Psoas muscle (tissue), 8 donors: ENCODE data around the gene EIF2B1. TPM values are rescaled to one million over a fixed set of nuclear protein-coding genes. Genes with fewer than 3 reads are reported as not detected.

Experiments used
- ATAC-seq, 4 donors: fragments of 200-7000 bp; cut with Tn5 transposase; one replicate each; pipeline ENCODE4 v1.9.1; 2020; ENCODE audit warnings: moderate library complexity in 3 of 4, mild to moderate bottlenecking in 2 of 4
- DNase-seq, 2 donors: peaks; one replicate each; pipeline ENCODE4 v3.0.0-alpha.2; 2020
- H3K27ac ChIP-seq: fragments of 200-600 bp; one replicate; pipeline ENCODE4 v1.8.0; 2022
- H3K27me3 ChIP-seq, 3 donors: fragments of 200-600 bp in 1 of 3; one replicate each; pipeline versions ENCODE4 v1.6.1 to v1.8.0; 2013 to 2022; ENCODE audit warnings: low read length in 2 of 3, mild to moderate bottlenecking in 2 of 3, moderate library complexity in 1 of 3; ENCODE audit not compliant: insufficient read depth in 3 of 3
- H3K36me3 ChIP-seq, 2 donors: fragments of 200-600 bp in 1 of 2; one replicate each; pipeline versions ENCODE4 v1.6.1 to v1.8.0; 2013 to 2022; ENCODE audit warnings: low read depth in 1 of 2, mild to moderate bottlenecking in 1 of 2, moderate library complexity in 1 of 2; ENCODE audit not compliant: insufficient read depth in 1 of 2
- H3K4me1 ChIP-seq: fragments of 200-600 bp; one replicate; pipeline ENCODE4 v1.8.0; 2022
- H3K4me3 ChIP-seq: fragments of 200-600 bp; one replicate; pipeline ENCODE4 v1.8.0; 2022; ENCODE audit warnings: mild to moderate bottlenecking
- H3K9me3 ChIP-seq: fragments of 200-600 bp; one replicate; pipeline ENCODE4 v1.8.0; 2022
- CTCF ChIP-seq: fragments of 200-600 bp; IDR thresholded peaks from one replicate; pipeline ENCODE4 v1.8.0; 2022; ENCODE audit warnings: antibody characterized with exemption
- WGBS, 3 donors: extraction: QIAGEN DNeasy Blood & Tissue Kit; methylation state at CpG; one replicate each; pipeline versions ENCODE4 v1.1.6 to v1.1.7; 2013; 5-methylcytosine and 5-hydroxymethylcytosine counted together
- intact Hi-C, 2 donors: fragments of 100-400 bp; cut with DNase I; formaldehyde crosslinking; loops; one replicate each; pipeline versions ENCODE4 v1.11.0 to v1.14.2; 2022
- polyA plus RNA-seq, 3 donors: library from polyadenylated mRNA; stranded (reverse); fragments of 200-250 nt; gene quantifications; one replicate each; pipeline ENCODE4 v1.2.3, GENCODE V29; 2013
- total RNA-seq, 4 donors: library from RNA; stranded (reverse); fragmentation: NEBNext Ultra II Directional in 2 of 4; extraction: Animal tissue kit (Norgen Biotek cat#: 25700) in 2 of 4; gene quantifications; one replicate each; pipeline versions ENCODE4 v1.2.1 to v1.2.4, GENCODE V29; 2021 to 2023
- donor health status: healthy with polysubstance abuse.
- donor health status: DM: no; HTN: no; CAD: no; lungs with moderate emphysema.
- donor health status: Bipolar disorder and iron deficiency.
- donor health status: healthy.
- donor health status: DM: yes; HTN: yes; CAD: no.
- donor health status: DM: no; HTN: no; CAD: no.
- donor health status: DM: no; HTN: no; CAD: no.
- donor health status: DM: yes; HTN: yes; CAD: no.

Gene EIF2B1
- total and polyA plus RNA-seq, 7 donors = 27.4 to 48.2 (median 39.5) TPM

GRCh38 chr12:123602651-123603195 is 30.8 kb downstream of the EIF2B1 start:
- Histone ChIP-seq H3K27me3 (no peaks in the 10 kb centered on the region), H3K4me1 (peaks cover 14% of the 10 kb centered on the region), H3K27ac (peak overlapping the region; percentile 84), H3K9me3 (no peaks in the 10 kb centered on the region), H3K36me3 (peaks cover 14 to 57% of the 10 kb centered on the region in 2 donors), H3K4me3 (peak overlapping the region; percentile 73)
- ATAC-seq (no peak), DNase-seq (no peak)
- intact Hi-C loops = no loop called here
- 9 to 10% (median 10%) methylated on average over 7 of the region's 7 CpGs for WGBS, 3 donors
- TF ChIP-seq CTCF = no peak

- Histone ChIP-seq H3K9me3 (no peaks in the 10 kb centered on the region), H3K4me1 (peaks cover 14% of the 10 kb centered on the region), H3K36me3 (peaks cover 6 to 57% of the 10 kb centered on the region in 2 donors), H3K27ac (peak within 1 kb of the TSS; percentile 84), H3K27me3 (no peaks in the 10 kb centered on the region), H3K4me3 (peak within 1 kb of the TSS; percentile 73)
- peak; percentile 59 for TF ChIP-seq CTCF
- WGBS, 3 donors = 0 to 1% (median 0%) methylated on average over 47 to 81 of the region's 81 CpGs
- DNase-seq = peak; percentile 84 to 94
- intact Hi-C loops = loop anchor here in 1 of 2 donors (2.0 kb wide), 1 partner anchor 331 kb away; the partner anchor contains the start of gene CDK2AP1
- peak; percentile 98 to 99 (median 99) for ATAC-seq
Measured at GRCh38 chr12:123601602-123602489, 31.6 kb downstream of the EIF2B1 start, which contains the start of gene DDX55. Gene DDX55, plus strand, starts transcription at chr12:123602099. Its CDS starts 50 bp downstream, at chr12:123602149.

GRCh38 chr12:123599721-123600120 is 33.8 kb downstream of the EIF2B1 start:
- intact Hi-C loops = loop anchor here (2.0 to 5.0 kb wide), 2 partner anchors 272 to 329 kb away; partner anchors contain the start of gene CDK2AP1 (in 1 of the 2)
- peaks cover 0 to 58% of the 10 kb centered on the region in 2 donors for H3K36me3 ChIP-seq
- DNase-seq (no peak), ATAC-seq (no peak)
- no peak overlapping the region for H3K27ac ChIP-seq
- H3K9me3 ChIP-seq = no peaks in the 10 kb centered on the region
- WGBS, 3 donors = 83 to 93% (median 87%) methylated on average over 7 of the region's 7 CpGs
- H3K4me1 ChIP-seq = peaks cover 14% of the 10 kb centered on the region
- no peak overlapping the region for H3K4me3 ChIP-seq
- no peak for TF ChIP-seq CTCF
- H3K27me3 ChIP-seq = no peaks in the 10 kb centered on the region

- Histone ChIP-seq H3K4me3 (no peak overlapping the region), H3K4me1 (peaks cover 13% of the 10 kb centered on the region), H3K27me3 (no peaks in the 10 kb centered on the region), H3K27ac (no peak overlapping the region), H3K9me3 (no peaks in the 10 kb centered on the region), H3K36me3 (peaks cover 0 to 58% of the 10 kb centered on the region in 2 donors)
- intact Hi-C loops = loop anchor here in 1 of 2 donors (5.0 kb wide), 1 partner anchor 272 kb away; no protein-coding TSS in a partner anchor
- 91 to 97% (median 95%) methylated on average over 1 of the region's 1 CpG for WGBS, 3 donors
- TF ChIP-seq CTCF = no peak
- no peak for DNase-seq
- no peak for ATAC-seq
Measured at GRCh38 chr12:123599310-123599709, 34.2 kb downstream of the EIF2B1 start.
